Pancreas (tissue), 10 donors: ENCODE measurements around the gene LILRA5. TPM values are rescaled to one million over a fixed set of nuclear protein-coding genes. Genes with fewer than 3 reads are reported as not detected.

Experiments
- ATAC-seq, 4 donors: fragments of 200-7000 bp; cut with Tn5 transposase; one replicate each; pipeline versions ENCODE4 v1.8.0 to v1.9.1; 2020; ENCODE audit warnings: mild to moderate bottlenecking in 4 of 4, moderate library complexity in 4 of 4
- DNase-seq, 6 donors: peaks; one replicate each; pipeline ENCODE4 v3.0.0-alpha.2; 2020
- FAIRE-seq: peaks from 2 replicates; lab custom pipeline; 2012; peaks lifted over from hg19 to GRCh38; lab: Jason Lieb, UNC
- H3K27ac ChIP-seq, 4 donors: fragments of 200-600 bp; sonication (generic); 1 replicate in 3 of 4; 2 replicates in 1 of 4; pipeline versions ENCODE4 v1.5.0 to v1.8.0; 2020
- H3K27me3 ChIP-seq, 4 donors: fragments of 200-600 bp; one replicate each; pipeline ENCODE4 v1.8.0; 2021
- H3K36me3 ChIP-seq, 3 donors: fragments of 200-600 bp; sonication (generic) in 1 of 3; one replicate each; pipeline versions ENCODE4 v1.5.0 to v1.8.0; 2020 to 2021
- H3K4me1 ChIP-seq, 3 donors: fragments of 200-600 bp; one replicate each; pipeline ENCODE4 v1.8.0; 2021
- H3K4me3 ChIP-seq, 4 donors: fragments of 200-600 bp; sonication (generic) in 2 of 4; one replicate each; pipeline versions ENCODE4 v1.5.0 to v1.8.0; 2020 to 2021
- H3K9me3 ChIP-seq, 4 donors: fragments of 200-600 bp; one replicate each; pipeline ENCODE4 v1.8.0; 2021
- CTCF ChIP-seq, 4 donors: fragments of 200-600 bp; sonication (generic) in 3 of 4; IDR thresholded peaks; one replicate each; pipeline versions ENCODE4 v1.5.0 to v1.8.0; 2021; ENCODE audit warnings: antibody characterized with exemption in 4 of 4
- WGBS, 2 donors: extraction: QIAGEN DNeasy Blood & Tissue Kit; methylation state at CpG; one replicate each; pipeline ENCODE4 v1.1.7; 2013; 5-methylcytosine and 5-hydroxymethylcytosine counted together
- intact Hi-C, 3 donors: fragments of 100-400 bp; cut with DNase I; formaldehyde crosslinking; loops; one replicate each; pipeline versions ENCODE4 v1.11.1 to v1.14.2; 2022
- polyA plus RNA-seq, 2 donors: library from polyadenylated mRNA; stranded (reverse); fragments of 200-250 nt; gene quantifications; one replicate each; pipeline ENCODE4 v1.2.3, GENCODE V29; 2013
- total RNA-seq, 6 donors: library from RNA; stranded (reverse); fragmentation: NEBNext Ultra II Directional in 4 of 6; extraction: Animal tissue kit (Norgen Biotek cat#: 25700) in 4 of 6; gene quantifications; one replicate each; pipeline versions ENCODE4 v1.2.1 to v1.2.4, GENCODE V29; 2021 to 2023
- donor health status: healthy with polysubstance abuse.
- donor health status: DM: no; HTN: no; CAD: no; lungs with moderate emphysema.
- donor health status: DM: no; HTN: no; CAD: no.
- donor health status: control.
- donor health status: control.
- donor health status: Bipolar disorder and iron deficiency.
- donor health status: DM: yes; HTN: yes; CAD: no.
- donor health status: DM: no; HTN: no; CAD: no.
- donor health status: DM: no; HTN: no; CAD: no.
- donor health status: DM: yes; HTN: yes; CAD: no.

Gene LILRA5
- total and polyA plus RNA-seq, 8 donors: 0.20 to 1.7 (median 0.51) TPM

GRCh38 chr19:54305141-54305540, 7.8 kb downstream of the LILRA5 start:
- Histone ChIP-seq H3K27me3 (peaks cover 0 to 5% (median 0%) of the 10 kb centered on the region in 4 donors), H3K27ac (no peak overlapping the region), H3K4me1 (no peaks in the 10 kb centered on the region), H3K36me3 (no peaks in the 10 kb centered on the region), H3K9me3 (no peaks in the 10 kb centered on the region), H3K4me3 (no peak overlapping the region)
- DNase-seq (no peak), ATAC-seq (no peak), FAIRE-seq (no peak)
- WGBS, 2 donors: 57 to 72% methylated on average over 1 of the region's 1 CpG
- no peak for TF ChIP-seq CTCF (IDR thresholded peaks at IDR 0.05)
- intact Hi-C loops: no loop called here

GRCh38 chr19:54302257-54302656, 10.7 kb downstream of the LILRA5 start:
- Histone ChIP-seq H3K36me3 (no peaks in the 10 kb centered on the region), H3K27me3 (peaks cover 0 to 5% (median 0%) of the 10 kb centered on the region in 4 donors), H3K4me3 (no peak overlapping the region), H3K27ac (no peak overlapping the region), H3K4me1 (no peaks in the 10 kb centered on the region), H3K9me3 (no peaks in the 10 kb centered on the region)
- ATAC-seq: peak in 1 of 4 donors; percentile 48
- no peak for TF ChIP-seq CTCF (IDR thresholded peaks at IDR 0.05)
- DNase-seq: no peak
- intact Hi-C loops: no loop called here
- no peak for FAIRE-seq
- 51 to 63% methylated on average over 4 of the region's 4 CpGs for WGBS, 2 donors

- no peak for TF ChIP-seq CTCF (IDR thresholded peaks at IDR 0.05)
- 69 to 80% methylated on average over 5 of the region's 5 CpGs for WGBS, 2 donors
- Histone ChIP-seq H3K27ac (no peak overlapping the region), H3K27me3 (no peaks in the 10 kb centered on the region), H3K9me3 (no peaks in the 10 kb centered on the region), H3K4me3 (no peak overlapping the region), H3K36me3 (no peaks in the 10 kb centered on the region), H3K4me1 (no peaks in the 10 kb centered on the region)
- intact Hi-C loops: no loop called here
- FAIRE-seq (no peak), ATAC-seq (no peak), DNase-seq (peak in 1 of 6 donors; percentile 1)
These were observed 13.5 kb downstream of the LILRA5 start for GRCh38 chr19:54299515-54299914.

- no peak for TF ChIP-seq CTCF (IDR thresholded peaks at IDR 0.05)
- DNase-seq (no peak), ATAC-seq (no peak), FAIRE-seq (no peak)
- no peak overlapping the region for H3K27ac ChIP-seq
- no peaks in the 10 kb centered on the region for H3K36me3 ChIP-seq
- H3K4me1 ChIP-seq: no peaks in the 10 kb centered on the region
- H3K4me3 ChIP-seq: no peak overlapping the region
- WGBS, 2 donors: 36 to 44% methylated on average over 7 of the region's 7 CpGs
- H3K27me3 ChIP-seq: no peaks in the 10 kb centered on the region
- intact Hi-C loops: no loop called here
- H3K9me3 ChIP-seq: no peaks in the 10 kb centered on the region
These were observed 13.9 kb downstream of the LILRA5 start for GRCh38 chr19:54299126-54299498.

- no peaks in the 10 kb centered on the region for H3K4me1 ChIP-seq
- no peak overlapping the region for H3K4me3 ChIP-seq
- FAIRE-seq (no peak), DNase-seq (no peak), ATAC-seq (no peak)
- no peak for TF ChIP-seq CTCF (IDR thresholded peaks at IDR 0.05)
- no peaks in the 10 kb centered on the region for H3K9me3 ChIP-seq
- H3K27ac ChIP-seq: no peak overlapping the region
- intact Hi-C loops: no loop called here
- H3K36me3 ChIP-seq: no peaks in the 10 kb centered on the region
- WGBS, 2 donors: 25 to 43% methylated on average over 4 of the region's 4 CpGs
- H3K27me3 ChIP-seq: no peaks in the 10 kb centered on the region
These were observed 14.4 kb downstream of the LILRA5 start for GRCh38 chr19:54298357-54299125.
